Astrocyte (in vitro differentiated cells and primary cell): ENCODE results near the gene PBX2.

ENCODE experiments used
- CTCF ChIP-seq: IDR thresholded peaks from 2 replicates; pipeline ENCODE4 v1.5.1; 2011; ENCODE audit warnings: low read depth, mild to moderate bottlenecking, inconsistent platforms, low read length, moderate library complexity; ENCODE audit not compliant: insufficient read depth
- EZH2 ChIP-seq: IDR thresholded peaks from 2 replicates; pipeline ENCODE4 v1.6.1; 2012; ENCODE audit warnings: mild to moderate bottlenecking, low read length, inconsistent platforms; ENCODE audit not compliant: insufficient read depth

GRCh38 chr6:32148289-32149091 is 41.5 kb downstream of the PBX2 start:
- no peak for TF ChIP-seq CTCF
- peak; percentile 27 for TF ChIP-seq EZH2
